K562 (cell line): ENCODE results near the gene TRAF3IP3. TPM values are rescaled to one million over a fixed set of nuclear protein-coding genes. Genes with fewer than 3 reads are reported as not detected.

Experiments
- ATAC-seq: fragments of 200-7000 bp; cut with Tn5 transposase; 3 replicates; pipeline ENCODE4 v1.9.1; 2020; ENCODE audit warnings: moderate library complexity
- BruUV-seq: library from RNA; stranded (reverse); fragments of 400-500 nt; replicated peaks from 2 replicates; lab custom pipeline; 2021; lab: Mats Ljungman, UMichigan
- CTCF ChIA-PET: fragments of 300-600 bp; formaldehyde crosslinking; extraction: SDS; loops from one replicate; lab custom pipeline; 2021; ENCODE audit warnings: low intra/inter-chr PET ratio; lab: Yijun Ruan, JAX
- POLR2A ChIA-PET: fragments of 300-600, 350-650 bp; sonication (Branson Sonifier 250); formaldehyde crosslinking; extraction: SDS; loops from one replicate; lab custom pipeline; 2021; ENCODE audit warnings: antibody characterized with exemption, inconsistent platforms; lab: Yijun Ruan, JAX
- DNase-seq, 4 experiments: peaks; one replicate each; pipeline versions ENCODE4 v3.0.0 to v3.0.0-alpha.2; 2011 to 2018; ENCODE audit warnings: low spot score in 3 of 4, mixed read lengths in 3 of 4; ENCODE audit errors: extremely low read depth in 1 of 4
- FAIRE-seq: peaks from 2 replicates; lab custom pipeline; 2011; peaks lifted over from hg19 to GRCh38; lab: Jason Lieb, UNC
- H2AFZ ChIP-seq: 2 replicates; pipeline ENCODE4 v1.6.0; 2011; ENCODE audit warnings: low read depth, low read length, control low read depth, inconsistent platforms
- H3K27ac ChIP-seq: fragments of 200-600 bp; 3 replicates; pipeline ENCODE4 v1.8.0; 2011; ENCODE audit warnings: low read depth, mild to moderate bottlenecking, control low read depth, inconsistent platforms, low read length, moderate library complexity, mixed read lengths; ENCODE audit errors: extremely low read depth
- H3K27me3 ChIP-seq, 2 experiments: fragments of 300-600 bp in 1 of 2; 2 replicates in 1 of 2; 3 replicates in 1 of 2; pipeline versions ENCODE4 v1.6.0 to v1.8.0; 2011; ENCODE audit warnings: inconsistent platforms in 2 of 2, low read length in 2 of 2, mild to moderate bottlenecking in 1 of 2, mixed read lengths in 1 of 2, moderate library complexity in 1 of 2; ENCODE audit not compliant: control insufficient read depth in 2 of 2, insufficient read depth in 2 of 2
- H3K36me3 ChIP-seq: fragments of 300-600 bp; 3 replicates; pipeline ENCODE4 v1.8.0; 2011; ENCODE audit warnings: mild to moderate bottlenecking, low read length, inconsistent platforms; ENCODE audit not compliant: control insufficient read depth, insufficient read depth
- H3K4me1 ChIP-seq, 2 experiments: fragments of 200-600 bp in 1 of 2; replicated peaks in 1 of 2; 2 replicates in 1 of 2; 3 replicates in 1 of 2; pipeline versions ENCODE4 v1.5.1 to v1.8.0; 2011; ENCODE audit warnings: inconsistent platforms in 2 of 2, low read length in 2 of 2, mild to moderate bottlenecking in 1 of 2, mixed read lengths in 1 of 2, moderate library complexity in 1 of 2; ENCODE audit not compliant: control insufficient read depth in 2 of 2, insufficient read depth in 2 of 2
- H3K4me2 ChIP-seq: 2 replicates; pipeline ENCODE4 v1.6.1; 2011; ENCODE audit warnings: low read length, control low read depth, inconsistent platforms, mixed read lengths; ENCODE audit not compliant: insufficient read depth
- H3K4me3 ChIP-seq: fragments of 200-600 bp; sonication (generic), shearing (Covaris generic); 2 replicates; pipeline ENCODE4 v1.5.1; 2016; ENCODE audit warnings: control low read depth, inconsistent platforms
- H3K79me2 ChIP-seq: fragments of 200-600 bp; 3 replicates; pipeline ENCODE4 v1.8.0; 2011; ENCODE audit warnings: low read length, inconsistent platforms; ENCODE audit not compliant: control insufficient read depth, insufficient read depth
- H3K9ac ChIP-seq, 2 experiments: 2 replicates each; pipeline versions ENCODE4 v1.6.0 to v1.6.1; 2011; ENCODE audit warnings: low read depth in 2 of 2, low read length in 2 of 2, control low read depth in 1 of 2, inconsistent platforms in 1 of 2, mild to moderate bottlenecking in 1 of 2, mixed read lengths in 1 of 2; ENCODE audit not compliant: insufficient read depth in 1 of 2
- H3K9me1 ChIP-seq: one replicate; pipeline ENCODE4 v1.6.0; 2011; ENCODE audit warnings: inconsistent platforms, mild to moderate bottlenecking, low read length, moderate library complexity; ENCODE audit not compliant: control insufficient read depth, insufficient read depth
- H3K9me3 ChIP-seq: replicated peaks from 2 replicates; pipeline ENCODE4 v1.5.1; 2011; ENCODE audit warnings: low read depth, low read length, inconsistent platforms; ENCODE audit not compliant: control insufficient read depth, insufficient read depth
- H4K20me1 ChIP-seq: replicated peaks from 2 replicates; pipeline ENCODE4 v1.6.1; 2011; ENCODE audit warnings: low read length, inconsistent platforms, mixed read lengths; ENCODE audit not compliant: control insufficient read depth, insufficient read depth
- ESRRB ChIP-seq: fragments of 250-450 bp; sonication (Bioruptor Pico); IDR thresholded peaks from 2 replicates; pipeline ENCODE4 v1.5.0; 2020; ENCODE audit warnings: mild to moderate bottlenecking, moderate library complexity, borderline replicate concordance
- GABPA ChIP-seq: fragments of 200-800 bp; sonication (Bioruptor generic); conservative IDR thresholded peaks from 2 replicates; pipeline ENCODE4 v1.6.1; 2016; ENCODE audit warnings: low read depth, missing genetic modification characterization, missing compliant biosample characterization
- KDM2B ChIP-seq: fragments of 250-450 bp; sonication (Bioruptor Pico); IDR thresholded peaks from 2 replicates; pipeline ENCODE4 v1.8.0; 2021; ENCODE audit warnings: mild to moderate bottlenecking, moderate library complexity
- MTF1 ChIP-seq: fragments of 250-450 bp; sonication (Bioruptor Pico); IDR thresholded peaks from 2 replicates; pipeline ENCODE4 v1.9.0; 2021; ENCODE audit warnings: moderate library complexity, mild to moderate bottlenecking, inconsistent platforms, borderline replicate concordance
- MXI1 ChIP-seq: IDR thresholded peaks from 2 replicates; pipeline ENCODE4 v1.6.1; 2011; ENCODE audit warnings: low read depth, mild to moderate bottlenecking, improper control_type of control experiment, low read length
- NR2C2 ChIP-seq, 2 experiments: fragments of 200-800 bp in 1 of 2; sonication (Bioruptor generic) in 1 of 2; sonication (generic) in 1 of 2; formaldehyde crosslinking in 1 of 2; IDR thresholded peaks; 2 replicates each; pipeline versions ENCODE4 v1.6.1 to v1.8.0; 2016 to 2022; ENCODE audit warnings: mild to moderate bottlenecking in 1 of 2, missing compliant biosample characterization in 1 of 2, missing genetic modification characterization in 1 of 2, missing genetic modification reagents in 1 of 2
- SIX5 ChIP-seq, 2 experiments: IDR thresholded peaks; 2 replicates each; pipeline ENCODE4 v1.6.1; 2011; ENCODE audit warnings: low read length in 2 of 2, borderline replicate concordance in 1 of 2, low read depth in 1 of 2, mild to moderate bottlenecking in 1 of 2, moderate library complexity in 1 of 2; ENCODE audit not compliant: insufficient read depth in 1 of 2
- SP2 ChIP-seq: IDR thresholded peaks from 2 replicates; pipeline ENCODE4 v1.6.1; 2011; ENCODE audit warnings: mild to moderate bottlenecking, low read depth, low read length, moderate library complexity; ENCODE audit not compliant: poor library complexity, severe bottlenecking; ENCODE audit errors: extremely low read depth
- SPI1 ChIP-seq: IDR thresholded peaks from 2 replicates; pipeline ENCODE4 v1.6.1; 2011; ENCODE audit warnings: low read depth, low read length, control low read depth, borderline replicate concordance
- ZC3H11A ChIP-seq: IDR thresholded peaks from 2 replicates; pipeline ENCODE4 v1.6.1; 2012; ENCODE audit warnings: low read depth, low read length, improper control_type of control experiment
- ZNF133 ChIP-seq: fragments of 250-450 bp; sonication (Bioruptor Pico); IDR thresholded peaks from 2 replicates; pipeline ENCODE4 v1.4.0; 2020; ENCODE audit warnings: mild to moderate bottlenecking
- ZNF184 ChIP-seq: sonication (generic); formaldehyde crosslinking; IDR thresholded peaks from 2 replicates; pipeline ENCODE4 v1.5.0; 2020; ENCODE audit warnings: missing genetic modification reagents
- ZNF696 ChIP-seq: fragments of 250-450 bp; sonication (Bioruptor Pico); conservative IDR thresholded peaks from 2 replicates; pipeline ENCODE4 v1.4.0; 2020; ENCODE audit warnings: mild to moderate bottlenecking, moderate library complexity
- WGBS: fragments of 100-300 bp; shearing (Covaris generic); methylation state at CpG from one replicate; pipeline ENCODE4 v1.1.6; 2016; ENCODE audit warnings: low coverage, mixed read lengths; ENCODE audit not compliant: insufficient coverage; ENCODE audit errors: missing lambda C conversion rate; 5-methylcytosine and 5-hydroxymethylcytosine counted together
- in situ Hi-C: fragments of 300-500 bp; cut with MboI; formaldehyde crosslinking; loops from 4 replicates; pipeline ENCODE4 v1.15.0; 2018; ENCODE audit warnings: inconsistent platforms, mixed read lengths
- intact Hi-C: fragments of 100-400 bp; cut with micrococcal nuclease; formaldehyde crosslinking; loops from 2 replicates; pipeline ENCODE4 v1.14.2; 2022
- polyA plus RNA-seq, 8 experiments: library from polyadenylated mRNA; depleted of rRNA in 4 of 8; stranded (reverse) in 5 of 8; unstranded in 3 of 8; fragments of >200 nt; fragmentation: Nextera tagmentation in 2 of 8; fragmentation: Illumina TruSeq in 1 of 8; extraction: Ambion mirVana in 2 of 8; extraction: Trizol in 1 of 8; gene quantifications; 2 replicates each; pipeline versions ENCODE4 v1.2.1 to v1.2.3, GENCODE V29; 2011 to 2014; ENCODE audit warnings: inconsistent platforms in 1 of 8, missing spikeins in 1 of 8
- total RNA-seq, 7 experiments: library from RNA; depleted of rRNA in 6 of 7; stranded (reverse); fragments of >200 nt in 6 of 7; fragmentation: Illumina TruSeq in 2 of 7; extraction: Trizol in 2 of 7; gene quantifications; 2 replicates each; pipeline versions ENCODE4 v1.2.1 to v1.2.3, GENCODE V29; 2011 to 2021; ENCODE audit warnings: low replicate concordance in 1 of 7
- TF ChIP-seq, protein P1 (sequence below): fragments of 250-450 bp; sonication (Bioruptor Pico); IDR thresholded peaks from 2 replicates; pipeline ENCODE4 v1.8.0; 2021; ENCODE audit warnings: borderline replicate concordance, mild to moderate bottlenecking, moderate library complexity; ENCODE audit not compliant: poor library complexity, severe bottlenecking
- TF ChIP-seq, protein P2 (sequence below): fragments of 250-450 bp; sonication (Bioruptor Pico); IDR thresholded peaks from 2 replicates; pipeline ENCODE4 v1.5.0; 2020; ENCODE audit warnings: mild to moderate bottlenecking
- TF ChIP-seq, protein P3 (sequence below): fragments of 450-650 bp; formaldehyde crosslinking; IDR thresholded peaks from 2 replicates; pipeline ENCODE4 v1.4.0; 2020; ENCODE audit warnings: mild to moderate bottlenecking, moderate library complexity

TRAF3IP3 gene
- total and polyA plus RNA-seq, 9 of the 15 experiments (the other 6 are each of a cell fraction or from before 2014, with no cell fraction given): 0.06 to 1.1 (median 0.31) TPM

GRCh38 chr1:209755926-209756614 lies at the start of gene TRAF3IP3 (continued):
- TF ChIP-seq, protein P1, sequence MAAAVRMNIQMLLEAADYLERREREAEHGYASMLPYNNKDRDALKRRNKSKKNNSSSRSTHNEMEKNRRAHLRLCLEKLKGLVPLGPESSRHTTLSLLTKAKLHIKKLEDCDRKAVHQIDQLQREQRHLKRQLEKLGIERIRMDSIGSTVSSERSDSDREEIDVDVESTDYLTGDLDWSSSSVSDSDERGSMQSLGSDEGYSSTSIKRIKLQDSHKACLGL: no peak
- TF ChIP-seq KDM2B (CRISPR knock-in tag) (no peak), ZNF696 (CRISPR knock-in tag) (no peak), GABPA (tag) (peak; percentile 42), SPI1 (peak; percentile 34; the same call in 1 of the 2 replicates), NR2C2 (CRISPR knock-in tag; IDR thresholded peaks at IDR 0.05) (no peak), NR2C2 (tag; IDR thresholded peaks at IDR 0.05) (peak; percentile 31; the same call in 1 of the 2 replicates)

- CTCF ChIA-PET: no interaction called here
- no peaks in the 10 kb centered on the region for H3K36me3 ChIP-seq
- H3K79me2 ChIP-seq: no peaks in the 10 kb centered on the region
- no peaks in the 10 kb centered on the region for H3K4me1 ChIP-seq
- H3K27ac ChIP-seq: no peak overlapping the region
- no peak overlapping the region for H2AFZ ChIP-seq
- POLR2A ChIA-PET: interaction anchor here (1.0 kb wide), 1 partner anchor 40 kb away, joined by 4 read pairs; no protein-coding TSS in a partner anchor
- H4K20me1 ChIP-seq: no peaks in the 10 kb centered on the region
- BruUV-seq: no TSS peak
- H3K27me3 ChIP-seq: peaks cover 8 to 10% of the 10 kb centered on the region in 2 experiments; a peak in 4 of 5 replicates
- H3K4me2 ChIP-seq: no peak overlapping the region
- no peak for TF ChIP-seq MXI1
- no peak for TF ChIP-seq SP2
- TF ChIP-seq ZNF133 (CRISPR knock-in tag): no peak
- no peak for TF ChIP-seq ZC3H11A
- TF ChIP-seq MTF1 (CRISPR knock-in tag): no peak
- TF ChIP-seq ZNF184 (CRISPR knock-in tag): no peak
- TF ChIP-seq SIX5 (IDR thresholded peaks at IDR 0.05; ENCODE audit: borderline replicate concordance in 1 of 2, insufficient read depth in 1 of 2, low read depth in 1 of 2, low read length in 2 of 2): no peak
- TF ChIP-seq, protein P2, sequence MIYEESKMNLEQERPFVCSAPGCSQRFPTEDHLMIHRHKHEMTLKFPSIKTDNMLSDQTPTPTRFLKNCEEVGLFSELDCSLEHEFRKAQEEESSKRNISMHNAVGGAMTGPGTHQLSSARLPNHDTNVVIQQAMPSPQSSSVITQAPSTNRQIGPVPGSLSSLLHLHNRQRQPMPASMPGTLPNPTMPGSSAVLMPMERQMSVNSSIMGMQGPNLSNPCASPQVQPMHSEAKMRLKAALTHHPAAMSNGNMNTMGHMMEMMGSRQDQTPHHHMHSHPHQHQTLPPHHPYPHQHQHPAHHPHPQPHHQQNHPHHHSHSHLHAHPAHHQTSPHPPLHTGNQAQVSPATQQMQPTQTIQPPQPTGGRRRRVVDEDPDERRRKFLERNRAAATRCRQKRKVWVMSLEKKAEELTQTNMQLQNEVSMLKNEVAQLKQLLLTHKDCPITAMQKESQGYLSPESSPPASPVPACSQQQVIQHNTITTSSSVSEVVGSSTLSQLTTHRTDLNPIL (CRISPR knock-in tag): no peak
- TF ChIP-seq, protein P3, sequence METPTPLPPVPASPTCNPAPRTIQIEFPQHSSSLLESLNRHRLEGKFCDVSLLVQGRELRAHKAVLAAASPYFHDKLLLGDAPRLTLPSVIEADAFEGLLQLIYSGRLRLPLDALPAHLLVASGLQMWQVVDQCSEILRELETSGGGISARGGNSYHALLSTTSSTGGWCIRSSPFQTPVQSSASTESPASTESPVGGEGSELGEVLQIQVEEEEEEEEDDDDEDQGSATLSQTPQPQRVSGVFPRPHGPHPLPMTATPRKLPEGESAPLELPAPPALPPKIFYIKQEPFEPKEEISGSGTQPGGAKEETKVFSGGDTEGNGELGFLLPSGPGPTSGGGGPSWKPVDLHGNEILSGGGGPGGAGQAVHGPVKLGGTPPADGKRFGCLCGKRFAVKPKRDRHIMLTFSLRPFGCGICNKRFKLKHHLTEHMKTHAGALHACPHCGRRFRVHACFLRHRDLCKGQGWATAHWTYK: no peak
- no peak for TF ChIP-seq ESRRB (CRISPR knock-in tag)
- DNase-seq (no peak), ATAC-seq (no peak), FAIRE-seq (no peak)
- H3K4me3 ChIP-seq: no peak overlapping the region
- WGBS: 0% methylated on average over 3 of the region's 3 CpGs
- no peak overlapping the region for H3K9ac ChIP-seq
- H3K9me3 ChIP-seq: no peaks in the 10 kb centered on the region
- no peaks in the 10 kb centered on the region for H3K9me1 ChIP-seq
- intact Hi-C loops (no loop called here), in situ Hi-C loops (no loop called here)
These were observed 49.2 kb upstream of the TRAF3IP3 start for GRCh38 chr1:209706622-209707021.
